Activated B cell treated with CpG ODN at 0.5 μM for 24 hours (primary cell): ENCODE results near the gene EXOSC5. TPM values are rescaled to one million over a fixed set of nuclear protein-coding genes. Genes with fewer than 3 reads are reported as not detected.

ENCODE experiments used
- ATAC-seq: fragments of 200-7000 bp; cut with Tn5 transposase; one replicate; pipeline ENCODE4 v1.10.0; 2021; ENCODE audit warnings: low read depth, mild to moderate bottlenecking, moderate library complexity
- CTCF ChIA-PET: fragments of 350-600 bp; sonication (Branson Sonifier 250); formaldehyde crosslinking; loops from one replicate; lab custom pipeline; 2021; ENCODE audit warnings: antibody characterized with exemption; lab: Charles Lee
- POLR2A ChIA-PET: fragments of 350-600 bp; sonication (Branson Sonifier 250); formaldehyde crosslinking; loops from one replicate; lab custom pipeline; 2021; ENCODE audit warnings: antibody characterized with exemption; lab: Charles Lee
- DNase-seq: peaks from one replicate; pipeline ENCODE4 v3.0.0; 2022
- H3K27ac Mint-ChIP-seq: one replicate; pipeline ENCODE4 v1.8.0; 2020; ENCODE audit warnings: mixed read lengths
- H3K27me3 Mint-ChIP-seq: one replicate; pipeline ENCODE4 v1.8.0; 2021; ENCODE audit warnings: mixed read lengths
- H3K36me3 Mint-ChIP-seq: one replicate; pipeline ENCODE4 v1.8.0; 2021; ENCODE audit warnings: low read depth, mixed read lengths
- H3K4me1 Mint-ChIP-seq: one replicate; pipeline ENCODE4 v1.8.0; 2021; ENCODE audit warnings: mixed read lengths
- H3K4me3 Mint-ChIP-seq: one replicate; pipeline ENCODE4 v1.8.0; 2020; ENCODE audit warnings: mild to moderate bottlenecking, mixed read lengths
- H3K9me3 Mint-ChIP-seq: one replicate; pipeline ENCODE4 v1.8.0; 2020; ENCODE audit warnings: mixed read lengths
- intact Hi-C: fragments of 100-400 bp; cut with micrococcal nuclease; formaldehyde crosslinking; loops from one replicate; pipeline ENCODE4 v1.15.1; 2024
- total RNA-seq: library from RNA; stranded (reverse); gene quantifications from 2 replicates; pipeline ENCODE4 v1.2.3, GENCODE V29; 2022
- TF ChIP-seq, protein P1 (sequence below): fragments of 200-600 bp; IDR thresholded peaks from one replicate; pipeline ENCODE4 v1.8.0; 2022; ENCODE audit warnings: antibody characterized with exemption, mild to moderate bottlenecking

EXOSC5 gene
- total RNA-seq: 30.1 and 31.6 TPM in 2 replicates

DNA sequence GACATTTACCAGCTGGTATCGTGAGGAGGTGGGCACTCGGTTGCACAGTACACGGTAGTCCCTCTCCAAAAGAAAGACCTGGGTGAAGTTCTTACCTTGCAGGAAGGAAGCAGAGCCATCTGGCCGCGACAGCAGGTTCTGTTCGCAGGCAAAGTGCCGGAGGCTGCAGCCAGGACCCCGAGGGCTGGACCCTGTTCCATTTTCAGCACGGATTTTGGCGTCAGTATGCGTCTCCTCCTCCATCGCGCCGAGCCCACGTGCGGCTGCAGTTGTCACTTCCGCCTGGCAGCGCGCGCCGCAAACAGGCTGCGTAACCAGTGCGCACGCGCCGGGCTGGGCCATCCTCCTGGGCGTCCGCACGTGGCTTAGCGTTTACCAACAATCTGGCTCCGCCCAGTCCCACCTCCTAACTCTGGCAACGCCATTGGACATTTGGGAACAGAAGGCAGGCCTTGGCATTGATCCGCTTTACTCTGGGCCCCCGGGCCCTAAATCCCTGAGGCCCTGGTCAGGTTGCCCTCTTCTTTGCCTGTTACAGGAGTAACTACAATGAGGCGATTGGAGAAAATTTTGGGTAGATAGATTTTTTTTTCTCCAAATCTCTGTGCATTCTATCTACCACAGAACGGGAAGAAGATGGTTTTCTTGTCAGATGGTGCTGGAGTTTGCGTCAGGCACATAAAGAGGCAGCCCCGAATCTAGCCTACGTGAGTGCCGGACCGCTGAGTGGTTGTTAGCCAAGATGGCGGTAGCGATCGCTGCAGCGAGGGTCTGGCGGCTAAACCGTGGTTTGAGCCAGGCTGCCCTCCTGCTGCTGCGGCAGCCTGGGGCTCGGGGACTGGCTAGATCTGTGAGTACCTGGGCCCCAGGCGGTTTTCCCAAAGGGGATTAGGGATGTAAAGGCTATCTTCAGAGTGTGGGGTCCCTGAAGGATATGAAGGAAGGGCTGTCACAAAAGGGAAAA, at the start of gene EXOSC5, which contains the start of gene BCKDHA:
Gene EXOSC5 (minus strand): TSS at position 274 of the 964 bp plus-strand sequence. CDS start 31 bp downstream, at position 243.
Gene BCKDHA (plus strand): TSS at position 733 of the 964 bp plus-strand sequence. CDS start 10 bp downstream, at position 743.
- CTCF ChIA-PET: no interaction called here
- TF ChIP-seq, protein P1, sequence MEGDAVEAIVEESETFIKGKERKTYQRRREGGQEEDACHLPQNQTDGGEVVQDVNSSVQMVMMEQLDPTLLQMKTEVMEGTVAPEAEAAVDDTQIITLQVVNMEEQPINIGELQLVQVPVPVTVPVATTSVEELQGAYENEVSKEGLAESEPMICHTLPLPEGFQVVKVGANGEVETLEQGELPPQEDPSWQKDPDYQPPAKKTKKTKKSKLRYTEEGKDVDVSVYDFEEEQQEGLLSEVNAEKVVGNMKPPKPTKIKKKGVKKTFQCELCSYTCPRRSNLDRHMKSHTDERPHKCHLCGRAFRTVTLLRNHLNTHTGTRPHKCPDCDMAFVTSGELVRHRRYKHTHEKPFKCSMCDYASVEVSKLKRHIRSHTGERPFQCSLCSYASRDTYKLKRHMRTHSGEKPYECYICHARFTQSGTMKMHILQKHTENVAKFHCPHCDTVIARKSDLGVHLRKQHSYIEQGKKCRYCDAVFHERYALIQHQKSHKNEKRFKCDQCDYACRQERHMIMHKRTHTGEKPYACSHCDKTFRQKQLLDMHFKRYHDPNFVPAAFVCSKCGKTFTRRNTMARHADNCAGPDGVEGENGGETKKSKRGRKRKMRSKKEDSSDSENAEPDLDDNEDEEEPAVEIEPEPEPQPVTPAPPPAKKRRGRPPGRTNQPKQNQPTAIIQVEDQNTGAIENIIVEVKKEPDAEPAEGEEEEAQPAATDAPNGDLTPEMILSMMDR: no peak
- Mint-ChIP-seq H3K4me1 (peaks cover 47% of the 10 kb centered on the region), H3K4me3 (peak within 1 kb of the TSS; percentile 98), H3K36me3 (peaks cover 28% of the 10 kb centered on the region), H3K27me3 (no peaks in the 10 kb centered on the region), H3K9me3 (no peaks in the 10 kb centered on the region), H3K27ac (peak within 1 kb of the TSS; percentile 99)
- ATAC-seq: peak; percentile 98
- DNase-seq: peak; percentile 95
- intact Hi-C loops: loop anchor here (1.0 kb wide), 8 partner anchors 33 to 179 kb away; partner anchors contain the start of genes B9D2, CCDC97, CEACAM21 and DMAC2
- POLR2A ChIA-PET: interaction anchor here (0.5 to 1.0 kb wide), 3 partner anchors 10 to 135 kb away, joined by 3 to 5 read pairs (median 4); partner anchors contain the start of gene B9D2

DNA sequence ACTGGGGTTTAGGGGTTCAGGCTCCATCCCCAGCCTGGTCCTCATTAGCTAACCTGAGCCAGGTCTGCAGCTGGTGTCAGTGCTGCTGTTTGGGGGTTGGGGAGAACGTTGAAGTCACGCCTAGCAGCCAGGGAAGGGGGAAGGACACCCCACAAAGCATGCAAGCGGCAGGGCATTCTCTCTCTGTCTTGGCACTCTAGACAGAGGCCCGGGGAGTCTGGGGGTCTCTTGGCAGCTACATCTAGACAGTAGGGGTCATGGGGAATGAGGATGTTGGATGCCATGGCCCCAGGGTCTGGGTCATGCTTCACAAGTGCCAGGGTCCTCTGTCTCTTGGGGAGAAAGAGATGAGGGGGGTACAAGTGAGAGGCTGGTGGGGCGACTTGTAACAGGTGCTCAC, 48.4 kb upstream of the EXOSC5 start:
- Mint-ChIP-seq H3K27me3 (peaks cover 2% of the 10 kb centered on the region), H3K9me3 (no peaks in the 10 kb centered on the region), H3K27ac (no peak overlapping the region), H3K4me1 (peaks cover 9% of the 10 kb centered on the region), H3K4me3 (no peak overlapping the region), H3K36me3 (no peaks in the 10 kb centered on the region)
- TF ChIP-seq, protein P1: no peak
- ATAC-seq (no peak), DNase-seq (no peak)
- CTCF ChIA-PET: interaction anchor here (0.9 to 13.2 kb wide), 3 partner anchors 92 to 196 kb away, joined by 3 to 344 read pairs (median 93); no protein-coding TSS in a partner anchor
- POLR2A ChIA-PET: no interaction called here
- intact Hi-C loops: loop anchor here (5.0 kb wide), 1 partner anchor 243 kb away; no protein-coding TSS in a partner anchor

DNA sequence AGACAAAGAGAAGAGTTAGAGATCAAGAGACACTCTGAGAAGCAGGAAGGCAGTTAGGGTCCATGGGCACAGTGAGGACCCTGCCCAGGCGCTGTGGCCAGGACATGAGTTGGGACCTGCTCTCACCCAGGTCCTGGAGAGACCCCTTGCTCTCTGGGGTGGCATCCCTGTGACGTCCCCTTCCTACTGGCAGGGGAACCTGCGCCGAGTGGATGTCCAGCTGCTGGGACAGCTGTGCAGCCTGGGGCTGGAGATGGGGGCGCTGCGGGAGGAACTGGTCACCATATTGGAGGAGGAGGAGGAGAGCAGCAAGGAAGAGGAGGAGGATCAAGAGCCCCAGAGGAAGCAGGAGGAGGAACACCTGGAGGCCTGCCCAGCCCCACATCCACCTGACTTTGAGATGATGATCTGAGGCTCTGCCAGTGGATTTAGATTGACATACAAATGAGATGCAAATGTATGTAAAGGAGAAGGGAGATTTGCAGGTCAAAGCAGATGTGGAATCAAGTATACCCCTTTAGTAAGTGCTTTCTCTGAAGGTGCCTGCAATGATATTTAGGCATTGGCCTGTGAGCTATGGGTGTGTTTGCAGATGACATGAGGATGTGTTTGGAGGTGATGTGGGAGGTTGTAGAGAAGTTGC, 46.8 kb upstream of the EXOSC5 start:
- CTCF ChIA-PET: interaction anchor here (13.2 kb wide), 1 partner anchor 122 kb away, joined by 344 read pairs; no protein-coding TSS in a partner anchor
- Mint-ChIP-seq H3K4me1 (no peaks in the 10 kb centered on the region), H3K4me3 (no peak overlapping the region), H3K27ac (no peak overlapping the region), H3K36me3 (no peaks in the 10 kb centered on the region), H3K9me3 (no peaks in the 10 kb centered on the region), H3K27me3 (peaks cover 2% of the 10 kb centered on the region)
- TF ChIP-seq, protein P1: no peak
- DNase-seq (no peak), ATAC-seq (no peak)
- POLR2A ChIA-PET: no interaction called here
- intact Hi-C loops: no loop called here

DNA sequence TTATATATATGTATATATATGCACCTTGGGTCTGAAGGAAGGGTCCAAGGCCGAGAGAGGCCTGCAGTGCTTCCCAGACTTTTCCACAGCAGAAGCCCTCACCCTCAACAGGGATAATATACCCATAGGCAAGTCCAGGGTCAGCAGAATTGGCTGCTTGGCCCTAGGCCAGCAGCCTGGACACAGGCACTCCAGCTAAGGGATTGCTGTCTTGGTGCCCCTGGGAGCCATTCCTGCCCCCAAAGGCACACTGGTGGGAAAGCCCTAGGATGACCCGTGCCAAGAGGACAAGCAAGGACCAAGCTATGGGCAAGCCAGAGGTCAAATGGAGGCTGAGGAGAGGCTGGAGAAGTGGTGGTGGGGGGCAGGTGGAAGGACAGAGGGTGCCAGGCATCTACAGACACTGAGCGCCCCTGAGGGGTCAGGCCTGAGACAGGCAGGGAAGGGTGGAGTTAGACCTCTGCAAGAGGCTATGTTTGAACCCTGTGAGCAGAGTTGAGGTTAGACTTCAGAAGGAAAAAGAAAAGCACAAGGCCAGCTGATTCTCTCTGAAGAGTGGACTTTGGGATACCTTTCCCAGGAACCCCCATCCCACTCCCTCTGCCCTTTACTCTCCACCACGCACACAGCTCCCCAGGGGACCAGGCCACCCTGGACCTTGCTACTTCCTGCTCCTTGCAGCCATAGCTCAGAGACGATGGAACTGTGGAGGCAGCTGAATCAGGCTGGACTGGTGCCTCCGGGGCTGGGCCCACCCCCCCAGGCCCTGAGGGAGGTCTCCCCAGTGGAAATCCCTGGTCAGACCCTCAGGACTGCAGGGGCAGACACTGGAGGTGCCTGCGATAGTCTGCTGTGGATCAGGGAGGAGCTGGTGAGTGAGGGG, 45.6 kb upstream of the EXOSC5 start, which contains the start of gene ERICH4:
Gene ERICH4 (plus strand): TSS at position 684 of the 883 bp plus-strand sequence. CDS start 14 bp downstream, at position 698.
- intact Hi-C loops: no loop called here
- no peak within 1 kb of the TSS for H3K27ac Mint-ChIP-seq
- H3K36me3 Mint-ChIP-seq: peaks cover 6% of the 10 kb centered on the region
- no peak within 1 kb of the TSS for H3K4me3 Mint-ChIP-seq
- TF ChIP-seq, protein P1: no peak
- peaks cover 2% of the 10 kb centered on the region for H3K27me3 Mint-ChIP-seq
- no peaks in the 10 kb centered on the region for H3K9me3 Mint-ChIP-seq
- DNase-seq (peak; percentile 5), ATAC-seq (no peak)
- ChIA-PET POLR2A (interaction anchor here (0.9 kb wide), 1 partner anchor 127 kb away, joined by 3 read pairs; no protein-coding TSS in a partner anchor), CTCF (interaction anchor here (13.2 kb wide), 1 partner anchor 123 kb away, joined by 344 read pairs; no protein-coding TSS in a partner anchor)
- H3K4me1 Mint-ChIP-seq: peaks cover under 1% of the 10 kb centered on the region
